ENCODE results near the gene SDF4.

Gene SDF4

GRCh38 chr1:1240348-1240732 is 8.5 kb upstream of the SDF4 start:
- Mint-ChIP-seq H3K27me3 (ENCODE audit: low read depth) (no peaks in the 10 kb centered on the region), H3K9me3 (no peaks in the 10 kb centered on the region), H3K4me3 (no peak overlapping the region), H3K27ac (no peak overlapping the region), H3K36me3 (ENCODE audit: low read depth) (no peaks in the 10 kb centered on the region), H3K4me1 (ENCODE audit: low read depth) (no peaks in the 10 kb centered on the region)

DNA sequence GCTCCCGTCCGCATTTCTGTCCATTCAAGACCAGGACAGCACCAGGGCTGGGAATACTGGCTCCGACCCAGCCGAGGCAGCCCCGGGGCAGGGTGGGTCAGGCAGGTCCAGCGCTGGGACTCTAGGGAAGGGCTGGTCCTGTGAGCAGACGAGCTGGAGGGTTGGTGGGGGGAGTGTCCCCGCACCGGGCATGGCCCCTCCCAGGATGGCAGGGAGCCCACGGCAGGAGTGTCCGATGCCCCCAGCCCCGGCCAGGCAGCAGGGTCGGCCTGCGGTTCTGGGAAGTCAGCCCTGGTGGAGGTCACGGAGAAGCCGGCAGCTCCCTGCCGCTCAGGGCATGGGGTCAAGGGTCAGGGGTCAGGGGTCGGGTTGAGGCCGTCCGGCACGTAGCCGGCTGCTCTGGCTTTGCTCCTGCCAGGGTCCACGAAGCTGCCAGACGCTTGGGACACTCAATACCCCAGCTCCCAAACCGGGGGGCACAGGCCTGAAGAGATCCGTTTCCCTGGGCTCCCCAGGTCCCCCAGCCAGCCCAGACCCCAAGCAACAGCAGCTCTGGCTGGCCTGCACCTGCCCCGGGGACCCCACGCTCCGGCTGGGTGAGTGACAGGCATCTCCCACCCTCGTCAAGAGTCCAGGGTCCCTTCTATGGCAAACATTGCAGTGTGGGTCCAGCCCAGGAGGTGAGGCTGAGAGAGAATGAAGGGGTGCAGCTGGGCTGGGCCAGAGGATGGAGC is 8.0 kb upstream of the SDF4 start:
- no peak overlapping the region for H3K4me3 Mint-ChIP-seq
- no peak overlapping the region for H3K27ac Mint-ChIP-seq
- H3K36me3 Mint-ChIP-seq (ENCODE audit: low read depth) = peaks cover under 1% of the 10 kb centered on the region
- no peaks in the 10 kb centered on the region for H3K9me3 Mint-ChIP-seq
- no peaks in the 10 kb centered on the region for H3K27me3 Mint-ChIP-seq (ENCODE audit: low read depth)
- H3K4me1 Mint-ChIP-seq (ENCODE audit: low read depth) = no peaks in the 10 kb centered on the region

- Mint-ChIP-seq H3K27ac (no peak overlapping the region), H3K36me3 (ENCODE audit: low read depth) (peaks cover 5% of the 10 kb centered on the region), H3K4me1 (ENCODE audit: low read depth) (no peaks in the 10 kb centered on the region), H3K4me3 (no peak overlapping the region), H3K9me3 (no peaks in the 10 kb centered on the region), H3K27me3 (ENCODE audit: low read depth) (no peaks in the 10 kb centered on the region)
Observed at GRCh38 chr1:1239227-1239613, 7.4 kb upstream of the SDF4 start.

DNA sequence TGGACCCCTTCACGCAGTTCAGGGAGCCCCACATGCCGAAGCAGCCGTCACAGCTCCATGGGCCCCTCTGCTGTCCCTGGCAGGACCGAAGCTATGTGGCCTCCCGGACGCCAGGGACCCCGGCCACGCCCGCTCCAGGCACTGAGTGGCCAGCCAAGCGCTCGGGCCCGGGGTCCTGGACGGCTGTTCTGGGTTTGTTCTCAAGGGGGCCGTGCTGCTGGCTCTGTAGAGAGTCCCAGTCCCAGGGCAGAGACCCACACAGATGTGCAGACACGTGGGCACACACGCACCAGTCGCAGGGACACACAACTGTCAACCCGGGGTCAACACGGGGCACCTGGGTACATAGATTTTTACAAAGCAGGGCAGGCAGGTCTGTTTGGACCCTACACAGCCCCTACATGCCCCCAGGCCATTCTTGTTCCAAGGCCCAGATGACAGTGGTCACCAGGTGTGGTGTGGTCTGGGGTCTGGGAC is 6.9 kb upstream of the SDF4 start:
- H3K9me3 Mint-ChIP-seq = no peaks in the 10 kb centered on the region
- no peak overlapping the region for H3K4me3 Mint-ChIP-seq
- H3K36me3 Mint-ChIP-seq (ENCODE audit: low read depth) = peaks cover 8% of the 10 kb centered on the region
- no peaks in the 10 kb centered on the region for H3K27me3 Mint-ChIP-seq (ENCODE audit: low read depth)
- peaks cover 2% of the 10 kb centered on the region for H3K4me1 Mint-ChIP-seq (ENCODE audit: low read depth)
- H3K27ac Mint-ChIP-seq = no peak overlapping the region

DNA sequence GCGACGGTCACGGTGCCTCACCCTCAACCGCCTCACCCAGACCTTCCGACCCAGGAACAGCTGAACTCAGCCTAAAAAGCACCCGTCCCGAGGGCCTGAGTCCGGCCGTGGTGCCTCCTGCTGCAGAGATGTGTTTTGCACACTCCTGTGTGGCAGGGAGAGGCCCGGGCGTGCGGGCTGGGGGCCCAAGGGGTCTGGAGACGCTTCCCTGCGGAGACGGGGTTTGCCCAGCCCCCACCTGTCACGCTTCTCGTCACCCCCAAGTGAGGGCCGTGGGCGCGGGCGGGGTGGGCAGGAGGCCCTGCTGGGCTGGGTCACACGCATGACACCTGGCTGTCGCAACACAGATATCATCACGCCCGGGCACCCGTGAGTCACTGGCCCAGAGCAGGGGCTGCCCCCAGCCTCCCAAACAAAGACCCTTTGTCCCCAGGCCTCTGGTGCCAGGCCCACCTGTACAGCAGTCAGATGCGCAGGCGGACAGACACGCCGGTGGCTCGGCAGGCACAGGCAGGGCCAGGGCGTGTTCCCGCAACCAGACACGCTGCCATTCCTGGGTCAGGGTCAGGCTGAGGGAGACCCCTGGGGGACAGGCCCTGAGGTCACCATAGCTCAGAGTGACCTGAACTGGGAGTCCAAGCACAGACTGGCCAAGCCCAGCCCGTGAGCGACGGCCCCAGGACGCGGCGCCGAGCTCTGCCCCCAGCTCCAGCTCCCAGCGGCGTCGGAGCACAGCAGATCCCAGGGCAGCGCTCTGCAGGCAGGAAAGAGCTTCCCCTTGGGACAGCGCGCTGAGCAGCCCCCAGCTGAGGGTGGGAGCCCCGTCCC is 6.3 kb upstream of the SDF4 start:
- no peak overlapping the region for H3K27ac Mint-ChIP-seq
- H3K4me1 Mint-ChIP-seq (ENCODE audit: low read depth) = peaks cover 6% of the 10 kb centered on the region
- no peaks in the 10 kb centered on the region for H3K27me3 Mint-ChIP-seq (ENCODE audit: low read depth)
- H3K36me3 Mint-ChIP-seq (ENCODE audit: low read depth) = peaks cover 12% of the 10 kb centered on the region
- H3K4me3 Mint-ChIP-seq = no peak overlapping the region
- no peaks in the 10 kb centered on the region for H3K9me3 Mint-ChIP-seq

DNA sequence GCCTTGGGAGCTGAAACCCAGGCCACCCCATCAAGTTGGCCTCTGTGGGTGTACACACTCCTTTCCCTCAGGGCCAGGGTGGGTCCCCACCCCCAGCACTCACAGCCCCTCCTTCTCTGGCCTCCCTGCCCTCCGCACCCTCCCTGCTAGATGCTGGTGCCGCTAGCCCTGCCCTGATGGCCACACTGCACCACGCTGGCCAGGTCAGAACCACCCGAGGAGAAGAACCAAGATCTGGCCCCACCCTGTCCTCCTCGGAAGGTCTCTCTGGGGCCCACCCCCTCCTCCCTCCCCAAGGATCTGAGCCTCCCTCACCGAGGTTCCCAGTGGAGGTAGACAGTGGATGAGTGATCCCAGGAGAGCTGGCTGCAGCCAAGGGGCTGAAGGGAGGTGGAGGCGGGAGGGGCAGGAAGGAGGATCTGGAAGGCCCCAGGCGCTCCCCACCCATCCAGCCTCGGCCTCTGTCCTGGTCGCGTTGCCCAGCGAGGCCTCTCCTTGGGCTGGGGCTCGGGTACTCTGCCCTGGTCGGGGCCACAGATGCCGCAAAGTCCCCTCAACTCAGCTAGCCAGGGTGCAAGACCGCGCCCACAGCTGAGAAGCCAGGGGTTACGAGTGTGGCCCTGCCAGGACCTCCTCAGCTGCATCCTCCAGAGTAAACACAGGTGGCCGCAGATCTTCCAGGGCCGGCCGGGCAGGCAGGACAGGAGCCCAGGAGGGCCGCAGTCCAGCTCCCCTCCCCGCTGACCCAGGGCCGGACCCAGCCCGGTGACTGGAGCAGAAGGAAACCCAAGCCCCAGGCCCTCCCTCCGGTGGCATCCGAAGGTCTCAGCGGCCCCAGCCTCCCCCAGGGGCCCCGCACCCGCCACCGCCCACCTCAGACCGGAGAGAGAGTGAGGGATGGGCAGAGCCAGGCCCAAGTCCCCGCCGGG is 5.4 kb upstream of the SDF4 start:
- Mint-ChIP-seq H3K27ac (no peak overlapping the region), H3K36me3 (ENCODE audit: low read depth) (peaks cover 12% of the 10 kb centered on the region), H3K4me3 (no peak overlapping the region), H3K27me3 (ENCODE audit: low read depth) (no peaks in the 10 kb centered on the region), H3K4me1 (ENCODE audit: low read depth) (peaks cover 6% of the 10 kb centered on the region), H3K9me3 (no peaks in the 10 kb centered on the region)

DNA sequence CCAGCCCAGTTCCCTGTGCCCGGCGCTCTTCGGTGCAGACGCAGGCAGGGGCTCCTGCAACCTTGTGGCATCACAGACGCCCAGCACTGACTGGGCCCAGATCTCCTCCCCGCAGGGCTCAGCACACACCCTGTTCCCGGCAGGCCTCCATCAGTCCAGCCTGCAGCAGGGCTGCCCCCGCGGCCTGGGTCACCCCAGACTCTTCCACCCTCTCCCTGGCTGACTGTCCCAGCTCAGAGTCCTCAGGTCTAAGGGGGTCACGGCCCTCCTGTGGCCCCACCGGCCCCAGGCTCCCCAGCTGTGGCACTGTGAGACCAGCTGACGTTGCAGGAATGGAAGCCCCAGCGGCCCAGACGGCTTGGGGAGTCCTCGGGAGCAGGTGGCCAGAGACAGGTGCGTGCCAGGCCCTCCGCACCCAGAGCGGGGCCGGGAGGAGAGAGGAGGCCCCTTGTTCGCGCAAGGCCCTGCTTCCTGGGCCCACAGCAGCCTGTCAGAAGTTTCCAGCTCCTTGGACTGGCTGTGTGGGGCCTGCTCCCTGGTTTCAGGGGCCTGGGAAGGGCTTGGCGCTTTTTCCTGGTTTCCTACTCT is 4.5 kb upstream of the SDF4 start:
- Mint-ChIP-seq H3K4me3 (no peak overlapping the region), H3K4me1 (ENCODE audit: low read depth) (peaks cover 6% of the 10 kb centered on the region)

GRCh38 chr1:1235016-1235744 is 3.4 kb upstream of the SDF4 start:
- H3K27ac Mint-ChIP-seq = no peak overlapping the region
- H3K4me3 Mint-ChIP-seq = no peak overlapping the region
- H3K36me3 Mint-ChIP-seq (ENCODE audit: low read depth) = peaks cover 16% of the 10 kb centered on the region
- no peaks in the 10 kb centered on the region for H3K27me3 Mint-ChIP-seq (ENCODE audit: low read depth)
- H3K9me3 Mint-ChIP-seq = no peaks in the 10 kb centered on the region
- H3K4me1 Mint-ChIP-seq (ENCODE audit: low read depth) = peaks cover 13% of the 10 kb centered on the region

More for the DNA sequence above, 4.5 kb upstream of the SDF4 start:
- Mint-ChIP-seq H3K27me3 (ENCODE audit: low read depth) (no peaks in the 10 kb centered on the region), H3K36me3 (ENCODE audit: low read depth) (peaks cover 12% of the 10 kb centered on the region), H3K27ac (no peak overlapping the region), H3K9me3 (no peaks in the 10 kb centered on the region)

DNA sequence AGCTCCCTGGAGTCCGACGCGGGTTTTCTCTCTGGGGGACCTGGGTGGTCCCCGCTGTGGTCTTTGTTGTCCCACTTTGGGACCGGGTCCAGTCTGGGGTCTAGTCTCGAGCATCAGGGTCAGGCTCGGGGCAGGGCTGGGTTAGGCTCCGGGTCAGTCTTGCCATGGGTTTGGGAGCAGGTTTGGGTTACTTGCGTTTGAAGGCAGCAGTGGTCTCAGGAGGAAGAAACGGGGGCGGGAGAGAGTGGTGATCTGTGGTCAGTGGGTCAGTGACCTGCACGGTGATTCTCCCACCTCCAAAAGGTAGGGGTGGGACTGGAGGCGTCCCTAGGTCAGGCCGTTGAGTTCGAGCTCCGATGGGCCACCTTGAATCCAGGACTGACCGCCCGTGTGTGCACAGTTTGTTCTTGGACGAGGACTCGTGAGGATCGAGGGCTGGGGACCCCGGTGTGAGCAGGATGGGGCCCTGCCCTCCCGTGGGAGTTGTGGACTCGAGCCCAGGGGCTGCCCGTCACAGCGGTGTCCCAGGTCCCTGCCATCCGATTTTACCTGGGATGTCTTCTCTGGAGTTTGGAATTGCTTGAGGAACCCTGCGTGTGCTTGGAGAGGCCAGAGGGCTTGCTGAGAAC is 2.5 kb upstream of the SDF4 start:
- peak overlapping the region; percentile 45 for H3K27ac Mint-ChIP-seq
- H3K36me3 Mint-ChIP-seq (ENCODE audit: low read depth) = peaks cover 24% of the 10 kb centered on the region
- peaks cover 21% of the 10 kb centered on the region for H3K4me1 Mint-ChIP-seq (ENCODE audit: low read depth)
- no peaks in the 10 kb centered on the region for H3K9me3 Mint-ChIP-seq
- peak overlapping the region; percentile 14 for H3K4me3 Mint-ChIP-seq
- no peaks in the 10 kb centered on the region for H3K27me3 Mint-ChIP-seq (ENCODE audit: low read depth)

- peaks cover 24% of the 10 kb centered on the region for H3K36me3 Mint-ChIP-seq (ENCODE audit: low read depth)
- peaks cover 21% of the 10 kb centered on the region for H3K4me1 Mint-ChIP-seq (ENCODE audit: low read depth)
- no peaks in the 10 kb centered on the region for H3K27me3 Mint-ChIP-seq (ENCODE audit: low read depth)
- peak overlapping the region; percentile 86 for H3K4me3 Mint-ChIP-seq
- no peaks in the 10 kb centered on the region for H3K9me3 Mint-ChIP-seq
- H3K27ac Mint-ChIP-seq = peak overlapping the region; percentile 89
Observed at GRCh38 chr1:1233567-1233892, 1.7 kb upstream of the SDF4 start.

- Mint-ChIP-seq H3K27ac (peak overlapping the region; percentile 89), H3K36me3 (ENCODE audit: low read depth) (peaks cover 24% of the 10 kb centered on the region), H3K27me3 (ENCODE audit: low read depth) (no peaks in the 10 kb centered on the region), H3K4me3 (peak overlapping the region; percentile 86), H3K9me3 (no peaks in the 10 kb centered on the region), H3K4me1 (ENCODE audit: low read depth) (peaks cover 21% of the 10 kb centered on the region)
Observed at GRCh38 chr1:1232796-1233566, 1.2 kb upstream of the SDF4 start.

DNA sequence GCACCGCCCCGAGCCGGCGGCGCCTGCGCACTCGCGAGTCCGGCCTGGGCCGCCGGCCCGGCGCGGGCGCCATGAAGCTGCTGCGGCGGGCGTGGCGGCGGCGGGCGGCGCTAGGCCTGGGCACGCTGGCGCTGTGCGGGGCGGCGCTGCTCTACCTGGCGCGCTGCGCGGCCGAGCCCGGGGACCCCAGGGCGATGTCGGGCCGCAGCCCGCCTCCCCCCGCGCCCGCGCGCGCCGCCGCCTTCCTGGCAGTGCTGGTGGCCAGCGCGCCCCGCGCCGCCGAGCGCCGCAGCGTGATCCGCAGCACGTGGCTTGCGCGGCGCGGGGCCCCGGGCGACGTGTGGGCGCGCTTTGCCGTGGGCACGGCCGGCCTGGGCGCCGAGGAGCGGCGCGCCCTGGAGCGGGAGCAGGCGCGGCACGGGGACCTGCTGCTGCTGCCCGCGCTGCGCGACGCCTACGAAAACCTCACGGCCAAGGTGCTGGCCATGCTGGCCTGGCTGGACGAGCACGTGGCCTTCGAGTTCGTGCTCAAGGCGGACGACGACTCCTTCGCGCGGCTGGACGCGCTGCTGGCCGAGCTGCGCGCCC is 501 bp upstream of the SDF4 start, which contains the start of gene B3GALT6:
Gene B3GALT6, plus strand, starts transcription at position 30 of the 588 bp plus-strand sequence. Its CDS starts 42 bp downstream, at position 72.
- Mint-ChIP-seq H3K27me3 (ENCODE audit: low read depth) (no peaks in the 10 kb centered on the region), H3K36me3 (ENCODE audit: low read depth) (peaks cover 24% of the 10 kb centered on the region), H3K4me3 (peak within 1 kb of the TSS; percentile 91), H3K9me3 (no peaks in the 10 kb centered on the region), H3K27ac (peak within 1 kb of the TSS; percentile 88), H3K4me1 (ENCODE audit: low read depth) (peaks cover 21% of the 10 kb centered on the region)

Measured in T-helper 1 cell treated with Interleukin-12 subunit alpha and Interleukin-12 subunit beta and Interleukin-4 antibody, amounts not matched to agents 30 μg/mL and 1 μg/mL, for 36 hours (primary cell).